GM19099 (cell line): Measurements from ENCODE around the gene TIMP3.

Experiments used
- POLR2A ChIP-seq: IDR thresholded peaks from 3 replicates; pipeline ENCODE4 v1.6.1; 2011; ENCODE audit warnings: low read depth; ENCODE audit not compliant: insufficient read length; ENCODE audit errors: extremely low read depth

Gene TIMP3

DNA sequence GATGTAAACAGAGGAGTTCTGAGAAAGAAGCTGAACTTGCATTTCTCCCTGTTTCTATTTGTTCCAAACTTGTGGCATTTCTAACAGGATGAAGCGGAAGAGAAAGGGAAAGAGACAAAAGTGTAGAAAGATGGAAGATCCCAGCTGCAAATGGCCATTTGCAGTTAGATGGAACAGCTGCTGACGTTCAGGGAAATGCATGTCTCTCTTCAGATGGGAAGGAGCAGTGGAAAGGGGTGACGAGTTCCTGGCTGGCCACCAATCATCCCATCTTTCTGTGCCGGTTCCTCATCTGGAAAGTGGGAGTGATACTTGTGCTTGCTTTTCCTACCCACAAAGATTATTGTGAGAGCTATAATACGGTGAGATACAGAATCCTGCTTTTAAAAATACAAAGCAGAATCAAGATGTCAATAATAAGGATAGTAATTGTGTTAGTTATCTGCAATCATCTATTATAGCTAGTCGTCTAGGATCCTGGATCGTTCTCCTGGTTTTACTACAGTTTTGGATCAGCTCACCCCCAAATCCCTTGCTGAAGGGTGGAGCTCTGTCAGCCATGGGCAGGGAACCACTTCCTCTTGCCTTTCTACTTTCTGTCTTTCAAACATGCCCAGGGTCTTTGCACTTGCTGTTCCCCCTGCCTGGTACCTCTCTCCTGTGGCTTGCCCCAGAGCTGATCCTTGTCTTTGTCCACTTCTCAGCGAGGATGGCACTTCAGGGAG is 1.2 kb upstream of the TIMP3 start:
- TF ChIP-seq POLR2A = no peak

DNA sequence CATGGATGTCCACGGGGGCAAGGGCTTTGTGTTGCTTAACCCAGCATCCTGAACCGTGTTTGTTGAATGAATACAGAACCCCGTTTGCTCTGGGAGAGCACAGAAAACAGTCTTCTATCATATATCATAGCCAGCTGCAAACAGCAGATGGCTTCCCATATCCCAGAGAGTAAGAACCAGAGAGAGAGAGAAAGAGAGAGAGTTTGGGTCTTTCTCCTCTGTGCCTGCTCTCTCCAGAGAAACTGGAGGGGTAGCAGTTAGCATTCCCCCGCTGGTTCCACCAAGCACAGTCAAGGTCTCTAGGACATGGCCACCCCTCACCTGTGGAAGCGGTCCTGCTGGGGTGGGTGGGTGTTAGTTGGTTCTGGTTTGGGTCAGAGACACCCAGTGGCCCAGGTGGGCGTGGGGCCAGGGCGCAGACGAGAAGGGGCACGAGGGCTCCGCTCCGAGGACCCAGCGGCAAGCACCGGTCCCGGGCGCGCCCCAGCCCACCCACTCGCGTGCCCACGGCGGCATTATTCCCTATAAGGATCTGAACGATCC is 440 bp upstream of the TIMP3 start:
- TF ChIP-seq POLR2A = no peak

DNA sequence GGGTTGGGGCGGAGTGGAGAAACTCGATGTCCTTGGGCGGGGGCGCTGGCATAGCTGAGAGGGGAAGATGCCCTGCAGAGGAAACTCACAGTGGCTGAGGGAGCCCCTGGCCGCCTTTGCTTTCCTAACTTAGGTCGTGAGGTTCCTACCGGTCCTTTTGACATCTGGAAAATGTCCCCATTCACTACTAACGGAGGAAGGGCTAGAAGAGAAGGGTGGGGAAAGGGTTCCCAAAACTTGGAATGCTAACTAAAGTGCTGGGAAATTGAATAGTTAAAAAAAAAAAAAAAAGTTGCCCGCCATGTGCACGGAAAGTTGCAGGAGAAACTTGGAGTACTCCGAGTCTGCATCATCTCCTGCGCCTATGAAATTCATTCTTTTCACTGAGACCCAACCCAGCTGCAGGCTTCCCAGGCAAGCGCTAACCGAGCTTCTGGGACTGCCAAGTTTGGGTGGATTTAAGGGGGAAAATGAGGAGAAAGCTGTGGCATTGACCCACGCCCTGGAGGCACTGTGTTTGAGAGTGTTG is 796 bp downstream of the TIMP3 start:
- no peak for TF ChIP-seq POLR2A

DNA sequence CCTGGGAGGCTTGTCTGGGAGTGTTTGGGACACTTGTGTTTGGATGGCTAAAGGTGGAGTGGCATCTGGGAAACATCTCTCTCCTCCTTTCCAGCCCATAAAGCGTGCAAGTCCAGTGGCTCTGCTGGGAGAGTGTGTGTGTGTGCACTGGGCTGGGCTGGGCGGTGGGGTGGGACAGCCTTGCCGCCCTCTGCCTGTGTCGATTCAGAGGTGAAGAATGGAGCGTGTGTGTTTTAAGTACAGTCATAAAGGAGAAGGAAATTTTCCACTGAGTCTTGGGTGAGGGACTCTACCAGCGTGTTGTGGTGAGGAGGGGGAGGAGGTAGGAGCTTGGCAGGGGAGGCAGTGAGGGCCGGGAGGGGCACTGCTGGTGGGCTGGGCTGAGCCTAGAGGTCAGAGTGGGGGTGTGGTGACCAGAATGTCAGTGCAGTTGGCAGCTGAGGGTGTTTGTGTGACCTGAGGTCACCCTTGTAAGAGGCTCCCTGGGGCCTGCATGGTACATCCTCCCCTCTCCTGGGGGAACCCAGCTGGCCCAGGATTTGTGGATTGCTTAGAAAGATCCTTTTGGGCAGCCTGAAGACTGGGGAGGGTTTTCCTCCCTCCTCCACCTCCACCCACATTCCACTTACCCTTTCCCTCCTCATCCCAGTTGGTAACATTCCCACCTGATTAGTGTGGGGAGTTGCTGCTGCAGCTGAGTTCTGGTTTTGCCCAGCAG is 1.7 kb downstream of the TIMP3 start:
- no peak for TF ChIP-seq POLR2A

DNA sequence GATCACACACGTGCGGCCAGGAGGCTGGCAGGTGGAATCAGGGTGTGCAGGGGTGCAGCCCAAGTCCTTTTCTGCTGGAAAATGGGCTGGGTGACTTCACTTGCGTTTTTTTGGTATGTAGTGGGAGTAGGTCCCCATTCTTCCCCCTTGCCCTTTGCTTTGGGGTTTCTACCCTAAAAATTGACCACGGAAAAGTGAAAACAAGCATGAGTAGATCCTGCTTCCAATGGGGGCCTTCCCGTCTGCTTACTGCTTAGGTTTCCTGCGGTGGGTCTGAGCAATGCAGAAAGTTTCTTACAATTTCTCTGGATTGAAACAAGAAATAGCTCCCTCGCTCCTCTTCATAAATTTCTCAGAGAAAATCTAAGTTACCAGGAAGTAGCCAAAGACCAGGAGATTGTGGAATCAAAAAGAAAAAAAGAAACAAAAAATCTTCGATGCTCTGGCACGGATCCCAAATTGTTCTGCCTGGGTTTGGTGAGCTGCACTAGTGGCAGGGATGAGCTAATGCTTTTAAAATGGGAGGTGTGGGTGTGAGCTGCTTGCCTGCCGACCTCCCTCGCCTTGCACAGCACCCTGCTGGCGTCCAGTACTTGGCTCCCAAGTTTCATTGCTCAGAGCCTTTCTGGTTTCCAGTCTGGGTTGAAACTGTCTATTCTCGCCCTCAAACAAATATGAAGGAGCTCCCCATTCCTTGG is 2.4 kb downstream of the TIMP3 start:
- no peak for TF ChIP-seq POLR2A

DNA sequence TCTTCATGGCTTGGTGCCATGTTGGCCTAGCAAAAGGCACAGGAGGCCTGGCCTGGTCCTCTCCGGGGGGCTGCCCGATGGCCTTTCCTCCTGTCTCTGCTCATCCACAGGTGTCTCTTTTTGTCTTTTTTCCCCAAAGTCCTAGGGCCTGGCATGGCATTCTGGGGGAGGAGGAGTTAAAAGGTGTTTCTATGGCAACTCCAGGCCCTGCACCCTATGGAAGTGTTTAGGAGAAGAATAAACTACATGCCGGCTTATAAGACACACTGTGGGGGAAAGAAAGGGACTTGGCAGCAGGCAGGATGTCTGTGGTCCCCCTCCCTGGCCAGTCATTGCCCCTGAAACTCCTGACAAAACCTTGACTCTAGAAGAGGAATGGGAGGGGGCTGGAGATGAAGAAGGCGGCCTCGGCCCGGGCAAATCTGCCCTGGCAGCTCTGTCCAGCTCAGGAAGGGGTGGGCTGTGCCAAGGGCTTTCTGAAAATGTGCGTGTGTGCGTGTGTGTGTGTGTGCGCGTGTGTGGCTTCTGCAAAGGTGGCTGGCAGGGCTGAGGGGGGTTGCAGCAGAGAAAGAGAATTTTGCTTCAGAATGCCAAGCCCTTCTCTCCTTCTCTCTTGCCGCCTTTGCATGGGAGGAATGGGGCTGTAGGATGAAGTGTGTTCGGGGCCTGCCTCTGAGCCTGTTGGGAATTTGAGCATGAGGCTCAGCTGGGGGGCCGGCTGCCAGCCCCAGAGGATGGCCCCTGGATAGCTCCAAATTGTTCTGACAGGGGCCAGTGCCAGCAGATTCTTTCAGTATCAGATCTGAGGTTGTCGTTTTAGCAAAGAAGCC is 3.2 kb downstream of the TIMP3 start:
- TF ChIP-seq POLR2A = no peak

DNA sequence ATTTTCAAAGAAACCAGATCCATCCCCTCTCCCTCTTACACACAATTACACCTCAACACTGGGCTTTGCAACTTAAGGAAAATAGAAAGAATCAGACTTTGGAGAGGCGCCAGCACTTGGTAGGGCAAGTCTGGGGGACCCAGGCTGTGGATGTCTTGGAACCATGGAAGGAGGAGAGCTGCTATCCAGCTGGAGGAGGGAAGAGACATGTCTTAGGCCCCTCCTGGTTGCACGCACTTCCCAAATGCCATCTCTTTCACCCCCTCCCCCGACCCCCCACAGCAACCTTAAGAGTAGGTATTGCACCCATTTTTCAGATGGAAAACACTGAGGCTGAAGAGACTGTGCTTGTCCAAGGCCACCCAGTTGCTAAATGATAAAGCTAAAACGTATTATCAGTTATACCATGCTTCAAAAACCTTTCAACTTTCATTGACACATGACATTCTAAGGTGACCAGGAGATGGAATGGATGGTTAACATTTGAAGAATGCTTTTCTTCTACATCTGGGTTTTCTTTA is 3.9 kb downstream of the TIMP3 start:
- no peak for TF ChIP-seq POLR2A

DNA sequence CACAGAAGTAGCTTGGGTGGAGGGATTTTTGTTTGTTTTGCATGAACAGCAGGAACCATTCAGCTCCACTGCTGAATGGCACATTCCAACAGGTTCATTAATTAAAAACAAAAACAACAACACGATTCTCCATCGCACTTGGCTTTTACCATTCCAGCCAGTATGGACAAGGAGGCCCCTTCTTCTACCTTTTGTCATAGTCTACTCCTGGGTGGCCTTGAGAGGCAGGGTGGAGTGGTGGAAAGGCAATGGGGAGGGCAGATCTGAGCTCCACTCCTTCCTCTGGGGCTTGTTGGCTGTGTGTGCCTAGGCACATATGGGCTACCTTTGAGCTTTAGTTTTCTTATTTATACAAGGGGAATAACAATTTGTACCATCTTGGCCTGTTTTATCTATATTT is 4.8 kb downstream of the TIMP3 start:
- TF ChIP-seq POLR2A = no peak

DNA sequence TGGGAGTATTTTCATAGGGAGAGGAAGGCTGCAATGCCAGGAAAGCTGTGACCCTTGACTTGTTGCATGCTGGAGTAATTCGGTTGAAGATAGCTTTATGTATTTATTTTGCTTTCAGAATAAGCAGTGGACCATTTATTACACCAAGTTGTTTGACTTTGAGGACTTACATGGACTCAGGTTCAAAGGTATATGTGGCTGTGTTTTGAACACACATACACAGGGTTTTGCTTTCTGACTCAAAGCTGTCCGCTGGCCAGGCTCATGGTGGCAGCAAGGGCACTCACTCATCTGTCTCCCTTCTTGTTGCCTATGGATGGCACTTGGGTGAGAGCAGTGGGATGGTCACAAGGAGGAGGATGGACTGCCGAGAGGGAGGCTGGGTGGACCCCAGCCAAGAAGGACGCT is 6.5 kb downstream of the TIMP3 start:
- no peak for TF ChIP-seq POLR2A

DNA sequence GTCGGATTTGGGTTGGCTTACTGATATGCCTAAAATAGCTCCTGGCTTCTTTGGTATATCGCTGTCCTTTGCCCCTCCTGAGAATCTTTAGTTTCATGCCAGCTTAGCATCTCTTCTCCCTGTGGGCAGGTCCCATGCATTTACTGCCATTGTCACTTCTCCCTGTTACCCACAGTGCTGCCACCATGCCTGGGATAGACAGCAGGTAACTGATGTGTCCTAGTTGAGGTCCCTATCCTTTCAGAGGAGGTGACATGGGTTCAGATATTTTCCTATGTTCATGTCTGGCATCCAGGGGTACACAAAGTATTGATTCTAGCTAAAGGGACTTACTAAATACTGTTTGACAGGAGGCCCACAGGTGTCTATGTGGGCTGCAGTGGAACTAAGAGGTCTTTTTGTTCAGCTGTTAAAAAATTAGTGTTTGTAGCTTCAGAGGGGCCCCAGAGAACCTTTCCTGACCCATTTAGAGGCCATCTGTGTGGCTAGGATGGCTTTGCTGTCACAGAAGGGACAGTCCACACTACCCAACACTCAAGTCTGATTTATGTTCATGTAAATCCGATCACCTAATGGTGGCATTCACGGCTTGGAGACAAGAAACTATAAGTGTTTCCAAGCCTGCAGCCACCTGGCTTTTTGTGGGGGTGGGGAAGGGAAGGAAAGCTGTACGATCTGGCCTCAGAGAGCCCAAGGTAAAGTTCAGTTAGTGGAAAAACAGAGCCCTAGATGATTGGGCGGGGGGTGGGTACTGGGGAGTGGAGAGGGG is 8.5 kb downstream of the TIMP3 start:
- no peak for TF ChIP-seq POLR2A

DNA sequence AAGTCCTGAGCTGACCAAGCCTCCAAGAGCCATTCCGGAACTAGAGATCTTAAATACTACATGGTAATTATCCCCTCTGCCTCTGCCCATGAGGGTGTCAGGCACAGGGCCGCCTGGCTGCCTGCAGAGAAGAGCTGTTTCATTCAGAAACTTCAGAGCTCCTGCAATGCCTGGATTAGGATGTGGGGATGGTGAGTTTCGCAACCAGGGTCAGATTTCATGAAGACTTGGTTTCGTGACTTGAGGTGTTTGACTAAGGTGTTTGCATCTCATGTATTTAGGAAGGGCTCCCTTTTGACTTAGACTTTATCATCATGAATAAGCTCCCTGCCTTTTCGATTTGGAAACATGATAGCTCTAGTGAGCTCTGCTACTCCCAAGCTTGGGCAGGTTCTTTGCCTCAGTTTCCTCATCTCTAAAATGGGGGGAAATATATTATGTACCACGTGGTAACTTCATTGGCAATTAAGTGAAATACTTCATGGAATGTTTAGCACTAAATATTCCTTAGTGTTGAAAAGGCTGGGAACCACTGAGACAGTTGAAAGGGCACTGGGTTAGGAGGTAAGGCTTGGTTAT is 9.1 kb downstream of the TIMP3 start:
- TF ChIP-seq POLR2A = no peak

DNA sequence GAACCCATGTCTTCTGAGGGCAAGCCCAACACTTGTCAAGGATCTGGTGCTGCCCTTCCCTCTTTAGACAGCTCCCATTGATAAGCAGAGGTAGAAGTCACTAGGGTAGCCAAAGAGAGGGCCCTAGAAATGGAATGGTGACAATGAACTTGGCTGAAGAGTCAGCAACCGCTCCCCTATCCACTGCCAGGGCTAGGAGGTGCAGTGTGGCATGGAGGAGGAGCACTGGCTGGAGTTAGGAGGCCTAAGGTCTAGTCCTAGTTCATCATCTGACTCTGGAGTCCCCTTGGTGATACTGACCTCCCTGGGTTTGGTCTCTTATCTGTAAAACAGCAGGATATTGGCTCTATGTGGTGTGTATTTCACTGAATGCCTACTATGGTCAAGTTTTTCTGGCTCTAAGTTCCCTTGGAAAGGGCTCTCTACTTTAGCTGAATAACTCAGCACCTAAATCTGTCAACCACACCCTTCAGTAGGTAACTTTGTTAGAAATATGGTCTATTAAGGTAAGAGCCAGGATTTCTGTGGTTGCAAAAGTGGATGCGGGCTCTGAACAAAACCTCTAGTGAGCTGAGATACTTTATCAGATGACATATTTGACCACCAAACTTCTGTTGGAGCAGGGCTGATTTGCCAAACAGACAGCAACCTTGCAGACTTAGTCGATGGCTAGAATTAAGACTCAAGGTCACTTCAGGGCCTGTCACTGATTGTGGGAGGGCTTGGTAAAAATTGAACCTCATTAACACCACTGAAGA is 10.5 kb downstream of the TIMP3 start:
- TF ChIP-seq POLR2A = no peak

DNA sequence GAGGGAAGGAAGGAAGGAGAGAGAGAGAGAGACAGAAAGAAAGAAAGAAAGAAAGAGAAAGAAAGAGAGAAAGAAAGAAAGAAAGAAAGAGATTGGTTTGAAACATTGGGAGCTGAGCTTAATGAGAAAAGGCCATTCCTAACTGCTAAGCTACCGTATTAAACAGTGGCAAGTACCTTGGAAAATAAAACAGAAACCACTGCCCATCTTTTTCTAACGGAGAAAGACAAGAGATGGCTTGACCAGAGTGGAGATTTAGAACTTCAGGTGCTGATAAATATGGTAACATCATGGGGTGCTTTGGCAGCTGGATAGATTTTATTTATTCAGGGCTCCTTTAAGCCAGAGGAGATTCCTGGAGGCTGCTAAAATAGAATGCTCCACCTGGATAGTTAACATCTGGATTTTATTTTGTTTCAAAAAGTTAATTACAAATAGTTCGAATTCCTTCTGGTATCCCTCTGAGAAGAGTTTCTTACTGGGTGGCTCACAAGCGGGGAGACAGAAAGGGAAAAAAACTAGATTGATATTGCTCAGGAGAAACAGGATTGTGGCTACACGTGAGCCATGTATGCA is 12.9 kb downstream of the TIMP3 start:
- no peak for TF ChIP-seq POLR2A

DNA sequence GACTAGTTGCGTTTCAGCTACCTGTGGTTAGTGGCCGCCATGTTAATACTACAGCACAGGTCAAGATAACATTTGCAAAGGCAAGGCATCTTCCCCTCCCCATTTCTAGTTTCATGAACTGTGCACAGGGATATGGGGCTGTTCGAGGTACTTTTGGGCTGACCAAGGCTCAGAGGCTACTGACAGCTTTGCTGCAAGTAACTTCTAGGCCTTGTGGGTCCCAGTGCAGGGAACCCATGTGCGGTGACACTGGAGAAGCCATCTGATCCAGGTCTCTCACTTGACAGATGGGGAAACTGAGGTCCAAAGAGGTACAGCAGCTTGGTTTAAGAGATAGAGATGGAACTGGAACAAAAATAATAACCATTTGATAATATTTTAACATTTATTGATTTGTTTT is 13.6 kb downstream of the TIMP3 start:
- no peak for TF ChIP-seq POLR2A
